Liver (tissue), 9 donors: Measurements from ENCODE around the gene ADGRA3. TPM values are rescaled to one million over a fixed set of nuclear protein-coding genes. Genes with fewer than 3 reads are reported as not detected.

ENCODE experiments used
- DNase-seq: peaks from one replicate; pipeline ENCODE4 v3.0.0-alpha.2; 2017; ENCODE audit warnings: low spot score
- H3K27ac ChIP-seq, 2 donors: one replicate each; pipeline ENCODE4 v1.7.0; 2013; ENCODE audit warnings: inconsistent platforms in 2 of 2, low read length in 2 of 2, control low read depth in 1 of 2, low read depth in 1 of 2, mild to moderate bottlenecking in 1 of 2
- H3K27me3 ChIP-seq, 4 donors: one replicate each; pipeline versions ENCODE4 v1.6.1 to v1.7.0; 2013; ENCODE audit warnings: low read length in 3 of 4, inconsistent platforms in 1 of 4, mild to moderate bottlenecking in 1 of 4, moderate library complexity in 1 of 4; ENCODE audit not compliant: control insufficient read depth in 4 of 4, insufficient read depth in 4 of 4
- H3K36me3 ChIP-seq, 4 donors: one replicate each; pipeline versions ENCODE4 v1.6.1 to v1.7.0; 2013; ENCODE audit warnings: low read length in 3 of 4, mild to moderate bottlenecking in 3 of 4, low read depth in 1 of 4, moderate library complexity in 1 of 4; ENCODE audit not compliant: control insufficient read depth in 4 of 4, insufficient read depth in 3 of 4
- H3K4me1 ChIP-seq, 4 donors: one replicate each; pipeline versions ENCODE4 v1.6.1 to v1.7.0; 2013; ENCODE audit warnings: low read length in 3 of 4, mild to moderate bottlenecking in 3 of 4, moderate library complexity in 1 of 4; ENCODE audit not compliant: control insufficient read depth in 4 of 4, insufficient read depth in 4 of 4
- H3K4me3 ChIP-seq, 3 donors: one replicate each; pipeline versions ENCODE4 v1.6.1 to v1.7.0; 2013; ENCODE audit warnings: low read length in 3 of 3, control low read depth in 1 of 3, low read depth in 1 of 3, mild to moderate bottlenecking in 1 of 3
- H3K9ac ChIP-seq, 2 donors: one replicate each; pipeline ENCODE4 v1.7.0; 2013; ENCODE audit warnings: low read length in 2 of 2, mild to moderate bottlenecking in 2 of 2, moderate library complexity in 2 of 2, control low read depth in 1 of 2, low read depth in 1 of 2
- H3K9me3 ChIP-seq, 4 donors: one replicate each; pipeline versions ENCODE4 v1.6.1 to v1.7.0; 2013; ENCODE audit warnings: low read length in 3 of 4; ENCODE audit not compliant: control insufficient read depth in 4 of 4
- ATF3 ChIP-seq: IDR thresholded peaks from 2 replicates; pipeline ENCODE4 v1.6.1; 2016; ENCODE audit warnings: antibody characterized with exemption
- CTCF ChIP-seq: fragments of 150-350 bp; IDR thresholded peaks from 2 replicates; pipeline ENCODE4 v1.5.1; 2017; ENCODE audit warnings: improper control_type of control experiment, low read depth, low read length; ENCODE audit not compliant: missing input control
- EGR1 ChIP-seq, 2 donors: IDR thresholded peaks; 2 replicates each; pipeline ENCODE4 v1.6.1; 2016 to 2018; ENCODE audit warnings: antibody characterized with exemption in 2 of 2, low read depth in 2 of 2
- FOXA1 ChIP-seq: IDR thresholded peaks from 2 replicates; pipeline ENCODE4 v1.6.1; 2016; ENCODE audit warnings: antibody characterized with exemption
- FOXA2 ChIP-seq: IDR thresholded peaks from 2 replicates; pipeline ENCODE4 v1.6.1; 2016; ENCODE audit warnings: antibody characterized with exemption
- GABPA ChIP-seq, 2 donors: IDR thresholded peaks in 1 of 2; conservative IDR thresholded peaks in 1 of 2; 2 replicates each; pipeline ENCODE4 v1.6.1; 2016; ENCODE audit warnings: antibody characterized with exemption in 2 of 2, mild to moderate bottlenecking in 1 of 2, moderate library complexity in 1 of 2
- HNF4A ChIP-seq, 2 donors: conservative IDR thresholded peaks; 2 replicates each; pipeline ENCODE4 v1.6.1; 2016; ENCODE audit warnings: antibody characterized with exemption in 2 of 2, mild to moderate bottlenecking in 2 of 2
- JUND ChIP-seq, 2 donors: IDR thresholded peaks; 2 replicates each; pipeline ENCODE4 v1.6.1; 2016; ENCODE audit warnings: antibody characterized with exemption in 2 of 2
- MAX ChIP-seq: IDR thresholded peaks from 2 replicates; pipeline ENCODE4 v1.6.1; 2016; ENCODE audit warnings: antibody characterized with exemption
- NR2F2 ChIP-seq: IDR thresholded peaks from 2 replicates; pipeline ENCODE4 v1.6.1; 2016; ENCODE audit warnings: antibody characterized with exemption
- RAD21 ChIP-seq, 2 donors: IDR thresholded peaks; 2 replicates each; pipeline ENCODE4 v1.6.1; 2016; ENCODE audit warnings: antibody characterized with exemption in 2 of 2, mild to moderate bottlenecking in 2 of 2
- REST ChIP-seq: IDR thresholded peaks from 2 replicates; pipeline ENCODE4 v1.6.1; 2016; ENCODE audit warnings: antibody characterized with exemption, mild to moderate bottlenecking
- RXRA ChIP-seq, 2 donors: IDR thresholded peaks; 2 replicates each; pipeline ENCODE4 v1.6.1; 2017 to 2018; ENCODE audit warnings: antibody characterized with exemption in 2 of 2, mild to moderate bottlenecking in 1 of 2
- SP1 ChIP-seq: IDR thresholded peaks from 2 replicates; pipeline ENCODE4 v1.6.1; 2018; ENCODE audit warnings: antibody characterized with exemption, mild to moderate bottlenecking
- ZBTB33 ChIP-seq: IDR thresholded peaks from 2 replicates; pipeline ENCODE4 v1.6.1; 2016; ENCODE audit warnings: antibody characterized with exemption
- WGBS: extraction: QIAGEN DNeasy Blood & Tissue Kit; methylation state at CpG from one replicate; pipeline ENCODE4 v1.1.7; 2013; 5-methylcytosine and 5-hydroxymethylcytosine counted together
- polyA plus RNA-seq, 2 donors: library from polyadenylated mRNA; stranded (reverse) in 1 of 2; unstranded in 1 of 2; fragments of 200-250 nt in 1 of 2; fragments of >200 nt in 1 of 2; fragmentation: Nextera tagmentation in 1 of 2; extraction: Ambion mirVana in 1 of 2; gene quantifications; one replicate each; pipeline versions ENCODE4 v1.2.1 to v1.2.3, GENCODE V29; 2013 to 2015
- total RNA-seq, 2 donors: library from RNA; depleted of rRNA; stranded (reverse); fragments of >200 nt; gene quantifications; one replicate each; pipeline ENCODE4 v1.2.3, GENCODE V29; 2014
- donor health status: healthy.
- donor health status: healthy.
- donor health status: healthy.
- donor health status: healthy.
- donor health status: healthy.

Gene ADGRA3
- total and polyA plus RNA-seq, 4 donors: 15.2 to 239 (median 32.6) TPM

GRCh38 chr4:22532117-22532516, 16.3 kb upstream of the ADGRA3 start:
- Histone ChIP-seq H3K9ac (no peak overlapping the region), H3K27me3 (no peaks in the 10 kb centered on the region), H3K9me3 (peaks cover 0 to 10% (median 6%) of the 10 kb centered on the region in 4 donors), H3K4me3 (no peak overlapping the region), H3K36me3 (no peaks in the 10 kb centered on the region), H3K4me1 (no peaks in the 10 kb centered on the region), H3K27ac (no peak overlapping the region)
- TF ChIP-seq HNF4A (conservative IDR thresholded peaks at IDR 0.05): no peak
- no peak for TF ChIP-seq FOXA2
- no peak for TF ChIP-seq RXRA (IDR thresholded peaks at IDR 0.05)
- no peak for TF ChIP-seq MAX
- TF ChIP-seq ATF3: no peak
- WGBS: 83% methylated on average over 1 of the region's 1 CpG
- DNase-seq: no peak

GRCh38 chr4:22531311-22532019, 15.6 kb upstream of the ADGRA3 start:
- no peak for TF ChIP-seq NR2F2
- no peak for TF ChIP-seq FOXA2
- no peak for TF ChIP-seq REST
- no peak for TF ChIP-seq FOXA1
- no peak for TF ChIP-seq SP1
- no peak for TF ChIP-seq HNF4A (conservative IDR thresholded peaks at IDR 0.05)
- no peak for TF ChIP-seq JUND (IDR thresholded peaks at IDR 0.05)
- no peak for TF ChIP-seq MAX
- no peak for TF ChIP-seq EGR1 (IDR thresholded peaks at IDR 0.05; ENCODE audit: low read depth in 2 of 2)
- TF ChIP-seq CTCF: no peak
- no peak for TF ChIP-seq RAD21 (IDR thresholded peaks at IDR 0.05)
- TF ChIP-seq ZBTB33: no peak
- TF ChIP-seq GABPA (IDR thresholded peaks at IDR 0.05 in 1 of 2, conservative IDR thresholded peaks at IDR 0.05 in 1 of 2): no peak
- DNase-seq: no peak
- Histone ChIP-seq H3K27me3 (no peaks in the 10 kb centered on the region), H3K4me3 (no peak overlapping the region), H3K9me3 (peaks cover 0 to 10% (median 6%) of the 10 kb centered on the region in 4 donors), H3K4me1 (no peaks in the 10 kb centered on the region), H3K9ac (no peak overlapping the region), H3K36me3 (no peaks in the 10 kb centered on the region), H3K27ac (no peak overlapping the region)
- 93% methylated on average over 4 of the region's 4 CpGs for WGBS
